ENCODE measurements around the gene HM13. TPM values are rescaled to one million over a fixed set of nuclear protein-coding genes. Genes with fewer than 3 reads are reported as not detected.
A peak's percentile ranks its signal among the peaks of the same experiment; 100 is the strongest.
"Not testable (repeated sequence)": the region's sequence is repeated elsewhere in the genome, so short reads cannot be mapped to it uniquely, and the experiment has no call there.

The HM13 gene, protein sequence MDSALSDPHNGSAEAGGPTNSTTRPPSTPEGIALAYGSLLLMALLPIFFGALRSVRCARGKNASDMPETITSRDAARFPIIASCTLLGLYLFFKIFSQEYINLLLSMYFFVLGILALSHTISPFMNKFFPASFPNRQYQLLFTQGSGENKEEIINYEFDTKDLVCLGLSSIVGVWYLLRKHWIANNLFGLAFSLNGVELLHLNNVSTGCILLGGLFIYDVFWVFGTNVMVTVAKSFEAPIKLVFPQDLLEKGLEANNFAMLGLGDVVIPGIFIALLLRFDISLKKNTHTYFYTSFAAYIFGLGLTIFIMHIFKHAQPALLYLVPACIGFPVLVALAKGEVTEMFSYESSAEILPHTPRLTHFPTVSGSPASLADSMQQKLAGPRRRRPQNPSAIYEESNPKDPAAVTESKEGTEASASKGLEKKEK
- 43.4 TPM for polyA plus RNA-seq (2012; ENCODE audit: missing spikeins)

DNA sequence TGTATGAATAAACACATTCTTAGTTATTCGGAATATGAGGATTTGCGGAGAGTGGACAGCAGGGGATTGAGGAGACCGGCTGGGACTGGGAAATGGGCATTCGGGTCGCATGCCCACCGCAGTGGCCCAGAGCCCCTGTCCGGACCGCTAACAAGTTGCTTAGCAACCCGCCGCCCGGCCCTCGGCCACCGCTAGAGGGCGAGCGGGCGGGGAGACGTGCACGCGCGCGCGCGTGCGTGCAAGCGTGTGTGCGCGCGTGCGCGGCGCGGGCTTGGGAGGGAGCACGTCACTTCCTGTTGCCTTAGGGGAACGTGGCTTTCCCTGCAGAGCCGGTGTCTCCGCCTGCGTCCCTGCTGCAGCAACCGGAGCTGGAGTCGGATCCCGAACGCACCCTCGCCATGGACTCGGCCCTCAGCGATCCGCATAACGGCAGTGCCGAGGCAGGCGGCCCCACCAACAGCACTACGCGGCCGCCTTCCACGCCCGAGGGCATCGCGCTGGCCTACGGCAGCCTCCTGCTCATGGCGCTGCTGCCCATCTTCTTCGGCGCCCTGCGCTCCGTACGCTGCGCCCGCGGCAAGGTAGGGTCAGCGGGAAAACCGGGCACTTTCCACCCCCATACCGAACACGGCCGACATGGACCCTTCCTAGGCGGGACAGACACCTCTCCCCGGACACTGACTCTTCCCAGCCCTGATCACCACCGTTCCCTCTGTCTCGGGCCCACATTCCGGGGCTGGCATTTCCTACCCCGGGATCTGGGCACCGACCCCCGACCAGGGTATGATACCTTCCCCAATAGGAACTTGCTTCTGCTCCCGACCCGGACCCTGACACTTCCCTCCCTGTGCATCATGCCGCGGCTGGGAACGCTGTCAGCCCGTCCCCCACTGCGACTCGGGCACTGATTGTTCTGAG lies at the start of gene HM13:
Gene HM13, plus strand, starts transcription at position 289 of the 918 bp plus-strand sequence. Its CDS starts 110 bp downstream, at position 399.
- TF ChIP-seq POLR2A (IDR thresholded peaks at IDR 0.05; ENCODE audit: low read depth, low read length) (peak; percentile 94), TAF1 (IDR thresholded peaks at IDR 0.05; ENCODE audit: borderline replicate concordance, low read depth, low read length) (0 out of 2 replicates have a peak, but pooled peaks have one; percentile 63), POLR2AphosphoS5 (IDR thresholded peaks at IDR 0.05; ENCODE audit: low read depth, low read length) (peak; percentile 93)
- FAIRE-seq (peak; percentile 96), DNase-seq (ENCODE audit: insufficient read length) (peak; percentile 88)

DNA sequence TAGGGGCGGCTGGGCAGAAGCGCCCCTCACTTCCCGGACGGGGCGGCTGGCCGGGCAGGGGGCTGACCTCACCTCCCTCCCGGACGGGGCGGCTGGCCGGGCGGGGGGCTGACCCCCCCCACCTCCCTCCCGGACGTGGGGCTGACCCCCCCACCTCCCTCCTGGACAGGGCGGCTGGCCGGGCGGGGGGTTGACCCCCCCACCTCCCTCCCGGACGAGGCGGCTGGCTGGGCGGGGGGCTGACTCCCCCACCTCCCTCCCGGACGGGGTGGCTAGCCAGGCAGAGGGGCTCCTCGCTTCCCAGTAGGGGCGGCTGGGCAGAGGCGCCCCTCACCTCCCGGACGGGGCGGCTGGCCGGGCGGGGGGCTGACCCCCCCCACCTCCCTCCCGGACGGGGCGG lies 43.3 kb upstream of the HM13 start:
- not testable (repeated sequence) for DNase-seq (ENCODE audit: insufficient read length); FAIRE-seq

GRCh38 chr20:31472395-31473330 lies 41.6 kb upstream of the HM13 start:
- TF ChIP-seq POLR2AphosphoS5 (IDR thresholded peaks at IDR 0.05; ENCODE audit: low read depth, low read length) (no peak), POLR2A (IDR thresholded peaks at IDR 0.05; ENCODE audit: low read depth, low read length) (no peak), TAF1 (IDR thresholded peaks at IDR 0.05; ENCODE audit: borderline replicate concordance, low read depth, low read length) (no peak)
- DNase-seq (ENCODE audit: insufficient read length) (no peak), FAIRE-seq (no peak)

DNA sequence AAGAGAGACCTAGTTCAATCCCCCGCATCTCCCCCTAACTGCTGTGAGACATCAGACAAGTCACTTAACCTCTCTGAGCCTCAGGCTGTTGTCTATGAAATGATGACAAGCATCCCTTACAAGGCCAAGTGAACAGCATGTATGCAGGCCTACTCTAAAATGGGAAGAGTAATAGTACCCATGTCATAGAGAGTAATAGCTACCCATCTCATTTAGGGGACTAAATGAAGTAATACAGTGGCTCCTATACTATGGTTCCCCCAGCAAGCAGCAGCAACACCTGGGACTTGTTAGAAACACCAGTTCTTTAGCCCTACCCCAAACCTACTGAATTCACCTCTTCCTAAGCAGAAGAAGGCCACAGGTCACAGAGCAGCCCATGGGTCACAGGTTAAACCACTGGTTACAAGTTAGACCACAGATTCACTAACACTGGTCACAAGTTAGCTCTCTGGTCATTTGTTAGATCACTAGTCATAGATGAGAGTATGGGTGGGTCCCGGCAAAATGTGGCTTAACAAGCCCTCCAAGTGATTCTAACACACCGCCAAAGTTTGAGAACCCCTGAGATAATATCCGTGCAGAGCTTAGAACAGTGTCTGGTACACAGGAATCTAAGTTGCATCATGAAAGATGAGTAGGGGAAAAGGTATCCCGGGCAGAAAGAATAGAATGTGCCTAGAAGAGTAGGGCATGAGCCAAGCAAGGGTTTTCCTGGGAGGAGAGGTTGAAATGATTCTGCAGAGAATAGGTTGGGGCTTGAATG lies 40.7 kb upstream of the HM13 start:
- no peak for FAIRE-seq

GRCh38 chr20:31474097-31474436 lies 40.2 kb upstream of the HM13 start:
- TF ChIP-seq POLR2AphosphoS5 (IDR thresholded peaks at IDR 0.05; ENCODE audit: low read depth, low read length) (no peak), TAF1 (IDR thresholded peaks at IDR 0.05; ENCODE audit: borderline replicate concordance, low read depth, low read length) (no peak), POLR2A (IDR thresholded peaks at IDR 0.05; ENCODE audit: low read depth, low read length) (no peak)
- no peak for FAIRE-seq
- no peak for DNase-seq (ENCODE audit: insufficient read length)

More for the DNA sequence above, 40.7 kb upstream of the HM13 start:
- no peak for TF ChIP-seq POLR2A (IDR thresholded peaks at IDR 0.05; ENCODE audit: low read depth, low read length)
- TF ChIP-seq POLR2AphosphoS5 (IDR thresholded peaks at IDR 0.05; ENCODE audit: low read depth, low read length), result no peak
- TF ChIP-seq TAF1 (IDR thresholded peaks at IDR 0.05; ENCODE audit: borderline replicate concordance, low read depth, low read length), result no peak
- no peak for DNase-seq (ENCODE audit: insufficient read length)

DNA sequence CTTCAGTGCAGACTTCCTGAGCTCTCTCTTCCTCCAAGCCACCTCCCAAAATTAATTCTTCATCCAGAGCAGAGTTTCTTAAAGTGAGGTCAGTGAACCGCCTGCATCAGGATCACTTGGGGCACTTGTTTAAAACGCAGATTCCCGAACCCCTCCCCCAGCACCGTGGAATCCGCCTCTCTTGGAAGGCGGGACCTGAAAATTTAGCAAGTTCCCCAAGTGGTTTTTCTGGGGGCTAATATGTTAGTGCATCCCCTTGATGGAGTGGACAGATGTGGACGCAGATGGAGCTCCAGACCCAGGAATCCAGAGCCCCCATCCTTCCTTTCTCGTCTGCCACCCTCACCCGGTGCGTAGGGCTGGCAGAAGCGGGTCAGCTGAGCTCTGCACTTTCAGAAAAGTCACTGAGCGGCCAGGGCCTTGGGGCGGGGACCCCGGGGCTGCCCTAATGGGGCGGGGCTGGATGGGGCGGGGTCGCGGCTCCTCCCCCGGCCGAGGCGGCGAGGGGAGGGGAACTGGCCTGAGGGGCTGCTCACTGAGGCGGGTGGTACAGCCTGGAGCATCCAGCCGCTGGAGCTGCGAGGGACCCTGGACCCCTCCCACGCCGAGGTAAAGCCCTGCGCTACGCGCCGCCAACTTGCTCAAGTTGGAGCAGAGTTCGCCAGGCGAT lies 39.3 kb upstream of the HM13 start, which contains the start of the genes DEFB124 and REM1:
Gene DEFB124, minus strand, starts transcription at position 370 of the 670 bp plus-strand sequence. CDS start 2,114 bp downstream, outside the sequence.
Gene REM1, plus strand, starts transcription at position 531 of the 670 bp plus-strand sequence. CDS start 1,158 bp downstream, outside the sequence.
- TF ChIP-seq POLR2AphosphoS5 (IDR thresholded peaks at IDR 0.05; ENCODE audit: low read depth, low read length), result no peak
- TF ChIP-seq TAF1 (IDR thresholded peaks at IDR 0.05; ENCODE audit: borderline replicate concordance, low read depth, low read length), result no peak
- TF ChIP-seq POLR2A (IDR thresholded peaks at IDR 0.05; ENCODE audit: low read depth, low read length), result no peak
- DNase-seq (ENCODE audit: insufficient read length), result no peak
- no peak for FAIRE-seq

GRCh38 chr20:31475472-31476293 lies 38.6 kb upstream of the HM13 start:
- TF ChIP-seq TAF1 (IDR thresholded peaks at IDR 0.05; ENCODE audit: borderline replicate concordance, low read depth, low read length) (no peak), POLR2A (IDR thresholded peaks at IDR 0.05; ENCODE audit: low read depth, low read length) (no peak), POLR2AphosphoS5 (IDR thresholded peaks at IDR 0.05; ENCODE audit: low read depth, low read length) (no peak)
- DNase-seq (ENCODE audit: insufficient read length) (no peak), FAIRE-seq (no peak)

DNA sequence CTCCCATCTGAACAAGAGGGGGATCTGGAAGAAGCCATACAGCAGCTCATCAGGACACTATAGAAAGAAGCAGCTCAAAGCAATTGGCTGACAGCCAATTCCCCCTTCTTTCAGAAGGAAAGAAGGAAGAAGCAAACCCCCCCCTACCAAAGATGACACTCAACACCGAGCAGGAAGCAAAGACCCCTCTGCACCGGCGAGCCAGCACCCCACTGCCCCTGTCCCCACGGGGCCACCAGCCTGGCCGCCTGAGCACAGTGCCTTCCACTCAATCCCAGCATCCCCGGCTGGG lies 38.0 kb upstream of the HM13 start:
- no peak for TF ChIP-seq POLR2A (IDR thresholded peaks at IDR 0.05; ENCODE audit: low read depth, low read length)
- TF ChIP-seq TAF1 (IDR thresholded peaks at IDR 0.05; ENCODE audit: borderline replicate concordance, low read depth, low read length), result no peak
- TF ChIP-seq POLR2AphosphoS5 (IDR thresholded peaks at IDR 0.05; ENCODE audit: low read depth, low read length), result no peak
- DNase-seq (ENCODE audit: insufficient read length) (no peak), FAIRE-seq (no peak)

- TF ChIP-seq POLR2AphosphoS5 (IDR thresholded peaks at IDR 0.05; ENCODE audit: low read depth, low read length) (no peak), TAF1 (IDR thresholded peaks at IDR 0.05; ENCODE audit: borderline replicate concordance, low read depth, low read length) (no peak), POLR2A (IDR thresholded peaks at IDR 0.05; ENCODE audit: low read depth, low read length) (no peak)
These were observed 37.5 kb upstream of the HM13 start for GRCh38 chr20:31476643-31477215.

More at GRCh38 chr20:31476643-31477215, 37.5 kb upstream of the HM13 start:
- DNase-seq (ENCODE audit: insufficient read length) (no peak), FAIRE-seq (no peak)

All from GM12892 (cell line).